T-helper 22 cell (primary cell): ENCODE measurements around the gene TRIM69.
"Not testable (repeated sequence)": the region's sequence is repeated elsewhere in the genome, so short reads cannot be mapped to it uniquely, and the experiment has no call there.

ENCODE experiments used
- DNase-seq: peaks from one replicate; pipeline ENCODE4 v3.0.0-alpha.2; 2020; ENCODE audit warnings: low read depth

The TRIM69 gene, protein sequence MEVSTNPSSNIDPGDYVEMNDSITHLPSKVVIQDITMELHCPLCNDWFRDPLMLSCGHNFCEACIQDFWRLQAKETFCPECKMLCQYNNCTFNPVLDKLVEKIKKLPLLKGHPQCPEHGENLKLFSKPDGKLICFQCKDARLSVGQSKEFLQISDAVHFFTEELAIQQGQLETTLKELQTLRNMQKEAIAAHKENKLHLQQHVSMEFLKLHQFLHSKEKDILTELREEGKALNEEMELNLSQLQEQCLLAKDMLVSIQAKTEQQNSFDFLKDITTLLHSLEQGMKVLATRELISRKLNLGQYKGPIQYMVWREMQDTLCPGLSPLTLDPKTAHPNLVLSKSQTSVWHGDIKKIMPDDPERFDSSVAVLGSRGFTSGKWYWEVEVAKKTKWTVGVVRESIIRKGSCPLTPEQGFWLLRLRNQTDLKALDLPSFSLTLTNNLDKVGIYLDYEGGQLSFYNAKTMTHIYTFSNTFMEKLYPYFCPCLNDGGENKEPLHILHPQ

DNA sequence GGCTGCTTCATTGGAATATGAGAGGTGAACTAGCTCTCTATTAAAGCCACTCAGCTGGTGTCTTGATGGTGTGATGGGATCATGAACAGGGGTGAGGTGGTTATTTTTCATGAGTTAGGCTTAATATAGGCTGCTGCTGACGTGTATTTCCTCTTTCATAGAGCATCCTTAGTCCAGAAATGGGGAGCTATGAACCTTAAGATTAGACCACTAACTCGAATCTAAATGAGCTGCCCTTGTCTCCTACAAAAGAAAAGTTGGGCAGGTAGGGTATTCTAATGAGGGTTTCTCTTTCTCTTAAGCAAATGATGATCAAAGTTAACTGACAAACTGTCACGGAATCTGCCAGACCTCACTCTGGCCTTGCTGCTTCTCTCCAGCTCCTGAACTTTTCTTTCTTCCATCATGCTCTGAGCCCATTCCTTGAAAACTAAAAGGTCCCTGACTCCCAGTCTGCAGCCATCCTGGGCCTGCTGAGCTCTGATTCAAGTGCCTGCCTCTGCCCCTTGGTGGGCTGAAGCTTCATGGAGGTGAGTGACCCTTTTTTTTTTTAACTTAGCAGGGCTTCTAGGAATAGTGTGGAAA, at the start of gene TRIM69:
Gene TRIM69, plus strand, starts transcription at position 348 of the 585 bp plus-strand sequence. Its CDS starts 177 bp downstream, at position 525.
- DNase-seq: no peak

- DNase-seq: not testable (repeated sequence)
These were observed 47.0 kb upstream of the TRIM69 start for GRCh38 chr15:44689318-44689717.

GRCh38 chr15:44690245-44690644, 46.1 kb upstream of the TRIM69 start:
- DNase-seq: not testable (repeated sequence)

GRCh38 chr15:44692659-44693058, 43.7 kb upstream of the TRIM69 start:
- DNase-seq: no peak

- no peak for DNase-seq
These were observed 41.9 kb upstream of the TRIM69 start for GRCh38 chr15:44694416-44694815.

DNA sequence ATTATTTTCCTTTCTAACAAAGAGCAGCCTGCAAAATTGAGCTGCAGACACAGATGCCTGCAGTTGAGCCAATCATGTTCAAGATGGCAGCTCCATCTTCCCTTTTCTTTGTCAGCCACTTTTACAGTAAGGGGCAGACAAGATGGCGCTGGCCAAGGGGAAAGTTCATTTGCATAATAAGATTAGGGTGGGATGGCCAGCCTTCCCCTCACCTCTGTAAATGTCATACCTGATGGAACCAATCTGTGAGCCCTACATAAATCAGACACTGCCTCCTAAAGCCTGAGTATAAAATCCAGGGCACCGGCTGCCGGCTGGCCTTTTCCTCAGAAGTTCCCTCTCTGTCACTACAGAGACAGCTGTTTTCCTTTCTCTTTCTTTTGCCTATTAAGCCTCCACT, 41.0 kb upstream of the TRIM69 start:
- DNase-seq: no peak

GRCh38 chr15:44697014-44697413, 39.3 kb upstream of the TRIM69 start:
- DNase-seq: no peak

DNA sequence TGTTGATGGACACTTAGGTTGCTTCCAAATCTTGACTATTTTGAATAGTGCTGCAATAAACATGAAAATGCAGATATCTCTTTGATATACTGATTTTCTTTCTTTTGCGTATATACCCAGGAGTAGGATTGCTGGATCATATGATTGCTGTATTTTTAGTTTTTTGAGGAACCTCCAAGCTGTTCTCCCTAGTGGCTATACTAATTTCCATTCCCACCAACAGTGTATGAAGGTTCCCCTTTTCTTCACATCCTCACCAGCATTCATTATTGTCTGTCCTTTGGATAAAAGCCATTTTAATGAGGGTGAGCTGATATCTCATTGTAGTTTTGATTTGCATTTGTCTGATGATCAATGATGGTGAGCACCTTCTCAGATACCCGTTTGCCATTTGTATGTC, 37.7 kb upstream of the TRIM69 start:
- no peak for DNase-seq

GRCh38 chr15:44700676-44701075, 35.7 kb upstream of the TRIM69 start:
- not testable (repeated sequence) for DNase-seq

DNA sequence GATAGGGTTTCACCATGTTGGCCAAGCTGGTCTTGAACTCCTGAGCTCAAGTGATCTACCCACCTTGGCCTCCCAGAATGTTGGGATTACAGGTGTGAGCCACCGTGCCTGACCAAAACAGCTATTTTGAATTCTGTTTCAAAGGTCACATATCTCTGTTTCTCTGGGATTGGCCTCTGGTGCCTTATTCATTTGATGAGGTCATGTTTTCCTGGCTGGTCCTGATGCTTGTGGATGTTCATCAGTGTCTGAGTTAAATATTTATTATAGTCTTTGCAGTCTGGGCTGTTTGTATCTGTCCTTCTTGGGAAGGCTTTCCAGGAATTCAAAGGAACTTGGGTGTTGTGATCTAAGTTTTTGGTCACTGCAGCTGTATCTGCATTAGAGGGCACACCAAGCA, 30.3 kb upstream of the TRIM69 start:
- DNase-seq: no peak

DNA sequence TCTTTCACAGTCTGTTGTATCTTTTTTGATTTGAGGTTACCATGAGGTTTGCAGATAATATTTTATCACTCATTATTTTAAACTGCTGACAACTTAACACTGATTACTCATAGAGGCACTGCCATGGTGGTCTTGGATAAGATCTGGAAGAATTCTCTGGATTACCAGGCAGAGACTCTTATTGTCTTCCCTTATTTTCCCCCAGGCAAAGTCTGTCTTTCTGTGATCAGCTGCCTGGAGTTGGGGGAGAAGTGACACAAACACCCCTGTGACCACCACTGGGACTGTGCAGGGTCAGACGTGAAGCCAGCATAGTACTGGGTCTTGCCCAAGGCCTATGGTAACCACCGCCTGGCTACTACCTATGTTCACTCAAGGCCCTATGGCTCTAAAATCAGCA, 29.9 kb upstream of the TRIM69 start:
- no peak for DNase-seq

DNA sequence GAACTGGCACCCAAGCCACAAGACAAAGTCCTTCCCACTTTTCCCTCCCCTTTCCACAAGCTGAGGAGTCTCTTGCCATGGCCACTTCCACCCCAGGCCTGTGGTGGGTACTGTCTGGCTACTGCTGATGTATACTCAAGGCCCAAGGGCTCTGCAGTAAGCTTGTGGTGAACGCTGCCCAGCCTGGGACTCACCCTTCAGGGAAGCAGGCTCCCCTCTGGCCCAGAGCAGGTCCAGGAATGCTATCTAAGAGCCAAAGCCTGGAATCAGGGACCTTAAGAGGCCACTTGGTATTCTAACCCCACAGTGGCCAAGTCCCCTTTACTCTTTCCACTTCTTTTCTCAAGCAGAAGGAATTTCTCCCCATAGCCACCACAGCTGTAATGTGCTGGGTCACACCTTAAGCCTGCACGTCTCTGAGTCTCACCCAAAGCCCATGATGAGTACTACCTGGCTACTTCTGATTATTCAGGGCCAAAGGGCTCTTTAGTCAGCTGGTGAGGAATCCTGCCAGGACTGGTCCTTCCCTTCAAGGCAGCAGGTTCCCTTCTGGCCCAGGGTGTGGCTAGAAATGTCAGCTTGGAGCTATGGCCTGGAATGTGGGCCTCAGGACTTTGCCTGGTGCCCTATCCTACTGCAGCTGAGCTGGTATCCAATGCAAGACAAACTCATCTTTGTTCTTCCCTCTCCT, 29.2 kb upstream of the TRIM69 start:
- DNase-seq: no peak

- no peak for DNase-seq
These were observed 25.9 kb upstream of the TRIM69 start for GRCh38 chr15:44710236-44711095.

GRCh38 chr15:44711096-44711742, 25.1 kb upstream of the TRIM69 start, which contains the start of the genes B2M and PATL2:
TSS of gene B2M (plus strand) at chr15:44711517. CDS start at chr15:44711547, 30 bp downstream.
TSS of gene PATL2 (minus strand) at chr15:44711323. CDS start at chr15:44676490, 34,833 bp downstream.
- peak; percentile 90 for DNase-seq

GRCh38 chr15:44711743-44712345, 24.5 kb upstream of the TRIM69 start:
- DNase-seq: peak; percentile 36

DNA sequence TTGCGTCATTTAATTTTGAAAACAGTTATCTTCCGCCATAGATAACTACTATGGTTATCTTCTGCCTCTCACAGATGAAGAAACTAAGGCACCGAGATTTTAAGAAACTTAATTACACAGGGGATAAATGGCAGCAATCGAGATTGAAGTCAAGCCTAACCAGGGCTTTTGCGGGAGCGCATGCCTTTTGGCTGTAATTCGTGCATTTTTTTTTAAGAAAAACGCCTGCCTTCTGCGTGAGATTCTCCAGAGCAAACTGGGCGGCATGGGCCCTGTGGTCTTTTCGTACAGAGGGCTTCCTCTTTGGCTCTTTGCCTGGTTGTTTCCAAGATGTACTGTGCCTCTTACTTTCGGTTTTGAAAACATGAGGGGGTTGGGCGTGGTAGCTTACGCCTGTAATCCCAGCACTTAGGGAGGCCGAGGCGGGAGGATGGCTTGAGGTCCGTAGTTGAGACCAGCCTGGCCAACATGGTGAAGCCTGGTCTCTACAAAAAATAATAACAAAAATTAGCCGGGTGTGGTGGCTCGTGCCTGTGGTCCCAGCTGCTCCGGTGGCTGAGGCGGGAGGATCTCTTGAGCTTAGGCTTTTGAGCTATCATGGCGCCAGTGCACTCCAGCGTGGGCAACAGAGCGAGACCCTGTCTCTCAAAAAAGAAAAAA, 23.9 kb upstream of the TRIM69 start:
- DNase-seq: peak; percentile 44

- no peak for DNase-seq
These were observed 23.0 kb upstream of the TRIM69 start for GRCh38 chr15:44713006-44713966.

- no peak for DNase-seq
These were observed 21.1 kb upstream of the TRIM69 start for GRCh38 chr15:44715142-44715796.
